AG10803 (cell line): ENCODE data around the gene TEX52.

ENCODE experiments used
- DNase-seq: peaks from one replicate; pipeline ENCODE4 v3.0.0; 2010; ENCODE audit warnings: low read depth
- H3K4me3 ChIP-seq: 2 replicates; pipeline ENCODE4 v1.5.1; 2011; ENCODE audit warnings: mild to moderate bottlenecking, low read length, control low read depth
- CTCF ChIP-seq: conservative IDR thresholded peaks from 2 replicates; pipeline ENCODE4 v1.5.1; 2011; ENCODE audit warnings: mild to moderate bottlenecking, low read length, control low read depth, inconsistent platforms

Gene TEX52

DNA sequence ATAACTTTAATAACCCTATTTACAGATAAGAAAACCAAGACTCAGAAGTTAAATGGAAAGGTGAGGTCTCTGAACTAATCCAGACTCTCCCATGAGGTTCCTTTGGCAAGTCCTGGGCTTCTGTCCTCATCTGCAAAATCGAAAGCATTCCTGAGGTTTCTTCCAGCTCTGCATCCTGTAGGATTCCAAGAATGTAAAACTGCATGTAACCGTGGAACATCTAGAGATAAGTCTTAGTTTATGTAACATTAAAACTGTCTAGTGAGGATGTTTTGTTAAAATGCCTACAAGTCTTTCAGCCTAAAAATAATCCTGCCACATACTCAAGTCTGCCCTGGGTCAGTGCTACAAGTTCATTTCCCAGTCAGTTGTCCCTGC, 51.7 kb downstream of the TEX52 start:
- DNase-seq = peak; percentile 59
- TF ChIP-seq CTCF = no peak
- H3K4me3 ChIP-seq = no peak overlapping the region

- no peak for TF ChIP-seq CTCF
- H3K4me3 ChIP-seq = no peak overlapping the region
- DNase-seq = peak; percentile 61
These were observed 52.3 kb downstream of the TEX52 start for GRCh38 chr12:2804393-2805142.

DNA sequence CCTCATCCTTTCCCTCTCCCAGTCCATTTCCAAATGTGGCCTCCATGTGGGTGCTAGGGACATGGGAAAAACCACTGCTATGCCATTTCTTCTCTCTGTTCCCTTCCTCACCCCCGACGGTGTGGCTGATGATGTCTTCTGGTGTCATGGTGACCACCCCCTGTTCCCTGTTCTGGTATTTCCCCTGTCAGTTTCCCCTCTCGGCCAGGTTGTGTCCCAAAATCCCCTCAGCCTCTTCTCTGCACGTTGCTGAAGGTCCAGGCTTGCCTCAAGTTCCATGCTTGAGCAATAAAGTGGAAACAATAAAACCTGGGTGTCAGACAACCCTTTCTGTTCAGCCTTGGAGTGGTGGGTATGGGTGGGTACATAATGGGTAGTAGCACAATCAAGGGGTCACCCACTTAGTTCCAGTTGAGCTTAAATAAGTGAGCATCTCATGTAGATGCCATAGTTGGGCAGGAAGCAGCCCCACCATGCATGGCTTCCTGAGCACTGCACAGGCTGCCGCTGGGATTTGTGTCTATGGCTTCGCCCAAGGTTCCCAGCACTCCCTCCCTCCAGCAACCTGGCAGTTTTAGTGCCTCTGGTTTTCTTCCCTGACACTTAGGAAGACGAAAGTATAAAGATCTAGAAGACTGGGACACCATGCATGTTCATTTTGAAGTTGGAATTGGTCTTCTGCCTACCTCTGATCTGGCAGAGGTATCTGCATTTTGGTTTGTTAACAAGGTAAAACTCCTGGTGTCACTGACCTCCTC, 53.0 kb downstream of the TEX52 start:
- TF ChIP-seq CTCF = no peak
- DNase-seq = no peak
- H3K4me3 ChIP-seq = no peak overlapping the region

DNA sequence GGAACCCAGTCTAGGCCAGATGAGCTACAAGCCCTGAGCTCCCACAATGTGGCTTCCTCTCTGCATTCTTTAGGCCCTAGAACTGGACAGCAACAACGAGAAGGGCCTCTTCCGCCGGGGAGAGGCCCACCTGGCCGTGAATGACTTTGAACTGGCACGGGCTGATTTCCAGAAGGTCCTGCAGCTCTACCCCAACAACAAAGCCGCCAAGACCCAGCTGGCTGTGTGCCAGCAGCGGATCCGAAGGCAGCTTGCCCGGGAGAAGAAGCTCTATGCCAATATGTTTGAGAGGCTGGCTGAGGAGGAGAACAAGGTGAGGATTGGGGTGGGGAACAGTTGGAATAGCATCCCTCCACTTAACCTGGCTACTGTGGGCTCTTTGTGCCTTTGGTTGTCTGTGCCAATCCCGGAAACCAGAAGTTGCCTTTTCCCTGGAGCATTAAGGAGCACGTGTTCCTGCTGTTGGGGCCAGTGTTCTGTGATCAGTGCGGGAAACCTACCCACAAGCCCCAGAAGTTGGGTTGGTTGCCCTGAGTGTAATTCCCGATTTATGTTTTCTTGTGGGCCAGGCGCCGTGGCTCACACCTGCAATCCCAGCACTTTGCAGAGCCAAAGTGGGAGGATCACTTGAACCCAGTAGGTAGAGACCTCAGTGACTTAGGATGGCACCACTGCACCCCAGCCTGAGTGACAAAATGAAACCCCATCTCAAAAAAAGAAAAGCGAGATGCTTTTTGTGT, 55.6 kb downstream of the TEX52 start:
- no peak overlapping the region for H3K4me3 ChIP-seq
- no peak for TF ChIP-seq CTCF
- DNase-seq = no peak

DNA sequence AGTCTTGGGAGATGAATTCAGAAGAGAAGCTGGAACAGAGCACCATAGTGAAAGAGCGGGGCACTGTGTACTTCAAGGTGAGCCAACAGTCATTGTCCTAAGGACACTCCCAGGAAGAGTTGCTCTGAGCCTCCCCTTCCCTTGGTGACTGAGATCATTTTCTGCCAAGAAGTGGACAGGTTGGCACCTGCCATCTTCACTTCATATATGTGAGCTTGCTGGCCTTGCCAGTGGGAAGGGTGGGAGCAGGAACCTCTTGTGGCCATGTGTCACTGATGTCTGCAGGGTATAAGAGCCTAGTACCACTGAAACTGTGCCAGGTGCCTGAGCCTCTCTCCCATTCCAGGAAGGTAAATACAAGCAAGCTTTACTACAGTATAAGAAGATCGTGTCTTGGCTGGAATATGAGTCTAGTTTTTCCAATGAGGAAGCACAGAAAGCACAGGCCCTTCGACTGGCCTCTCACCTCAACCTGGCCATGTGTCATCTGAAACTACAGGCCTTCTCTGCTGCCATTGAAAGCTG, 56.7 kb downstream of the TEX52 start:
- TF ChIP-seq CTCF = no peak
- no peak overlapping the region for H3K4me3 ChIP-seq
- DNase-seq = no peak
